Measurements from ENCODE around the gene DLGAP1. TPM values are rescaled to one million over a fixed set of nuclear protein-coding genes. Genes with fewer than 3 reads are reported as not detected.

The DLGAP1 gene
- total and polyA plus RNA-seq, 2 of the 4 experiments (the other 2 are of a cell fraction) = under 0.01 to 0.09 TPM

DNA sequence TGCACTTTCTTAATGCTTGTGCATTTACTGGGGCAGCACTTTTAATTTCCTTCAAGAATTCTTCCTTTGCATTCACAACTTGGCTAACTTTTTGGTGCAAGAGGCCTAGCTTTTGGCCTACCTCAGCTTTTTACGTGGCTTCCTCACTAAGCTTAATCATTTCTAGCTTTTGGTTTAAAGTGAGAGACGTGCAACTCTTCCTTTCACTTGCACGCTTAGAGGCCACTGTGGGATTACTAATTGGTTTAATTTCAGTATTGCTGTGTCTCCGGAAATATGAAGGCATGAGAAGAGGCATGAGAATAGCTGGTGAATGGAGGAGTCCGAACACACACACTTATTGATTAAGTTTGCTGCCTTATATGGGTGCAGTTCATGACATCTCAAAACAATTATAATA, 354.1 kb downstream of the DLGAP1 start:
- DNase-seq = no peak
- ChIA-PET CTCF (no interaction called here), POLR2A (ENCODE audit: unreplicated experiment) (no interaction called here)
- H3K9ac ChIP-seq (ENCODE audit: low read depth, low read length) = no peak overlapping the region
- H3K36me3 ChIP-seq (ENCODE audit: control insufficient read depth, insufficient read depth, low read length) = no peaks in the 10 kb centered on the region
- H3K14ac ChIP-seq (replicated peaks; ENCODE audit: low read depth, low read length) = no peak overlapping the region
- no peak overlapping the region for H2AK9ac ChIP-seq (replicated peaks; ENCODE audit: low read depth, low read length, poor library complexity)
- intact Hi-C loops (cut with micrococcal nuclease) = no loop called here
- no peak overlapping the region for H2AK5ac ChIP-seq (ENCODE audit: low read depth, low read length)
- H3K18ac ChIP-seq (ENCODE audit: low read depth, low read length) = no peak overlapping the region
- no peaks in the 10 kb centered on the region for H3K27me3 ChIP-seq (ENCODE audit: control insufficient read depth, insufficient read depth, low read length)
- H4K91ac ChIP-seq (ENCODE audit: insufficient read depth, low read depth, low read length) = no peak overlapping the region
- no peak overlapping the region for H2BK120ac ChIP-seq (ENCODE audit: low read depth, low read length)
- H4K8ac ChIP-seq (ENCODE audit: low read depth in 2 of 2, low read length in 2 of 2) = no peak overlapping the region
- H4K20me1 ChIP-seq (ENCODE audit: insufficient read depth, low read length) = no peaks in the 10 kb centered on the region
- in situ Hi-C loops (cut with MboI; ENCODE audit: low sequenced_read_pairs) = no loop called here
- H3K9me3 ChIP-seq (ENCODE audit: control insufficient read depth, insufficient read depth, low read length) = no peaks in the 10 kb centered on the region
- H3K4me2 ChIP-seq (ENCODE audit: low read depth, low read length) = no peak overlapping the region
- no peaks in the 10 kb centered on the region for H3K79me1 ChIP-seq (ENCODE audit: low read depth in 1 of 2, low read length in 2 of 2)
- H3K27ac ChIP-seq (ENCODE audit: insufficient read depth, low read length) = no peak overlapping the region
- H4K5ac ChIP-seq (ENCODE audit: low read depth, low read length) = no peak overlapping the region
- no peak overlapping the region for H3K4me3 ChIP-seq (ENCODE audit: insufficient read depth, low read depth, low read length)
- no peaks in the 10 kb centered on the region; the same call in 1 of the 2 replicates for H3K9me1 ChIP-seq (ENCODE audit: insufficient read depth, low read length)
- no CpG with 5 or more reads among the region's 5 CpGs for WGBS, 2 experiments (ENCODE audit: extremely low coverage in 2 of 2, insufficient read length in 1 of 2)
- no peak overlapping the region for H2BK20ac ChIP-seq (ENCODE audit: low read depth, low read length)
- dilution Hi-C loops (cut with HindIII; ENCODE audit: low sequenced_read_pairs, unreplicated experiment) = no loop called here
- TF ChIP-seq RAD21 (IDR thresholded peaks at IDR 0.05; ENCODE audit: low read length) (no peak), NFE2L2 (IDR thresholded peaks at IDR 0.05; ENCODE audit: low read depth, low read length) (no peak), FOS (IDR thresholded peaks at IDR 0.05; ENCODE audit: low read depth, low read length) (no peak), MAZ (IDR thresholded peaks at IDR 0.05; ENCODE audit: borderline replicate concordance, low read depth, low read length) (no peak), BHLHE40 (IDR thresholded peaks at IDR 0.05; ENCODE audit: low read depth, low read length) (no peak), RCOR1 (IDR thresholded peaks at IDR 0.05; ENCODE audit: insufficient replicate concordance, low read length) (no peak), RFX5 (IDR thresholded peaks at IDR 0.05; ENCODE audit: low read depth, low read length) (no peak), POLR2A (IDR thresholded peaks at IDR 0.05; ENCODE audit: low read depth, low read length) (no peak), CEBPB (IDR thresholded peaks at IDR 0.05; ENCODE audit: low read depth, low read length) (no peak)
- TF ChIP-seq, protein P1, sequence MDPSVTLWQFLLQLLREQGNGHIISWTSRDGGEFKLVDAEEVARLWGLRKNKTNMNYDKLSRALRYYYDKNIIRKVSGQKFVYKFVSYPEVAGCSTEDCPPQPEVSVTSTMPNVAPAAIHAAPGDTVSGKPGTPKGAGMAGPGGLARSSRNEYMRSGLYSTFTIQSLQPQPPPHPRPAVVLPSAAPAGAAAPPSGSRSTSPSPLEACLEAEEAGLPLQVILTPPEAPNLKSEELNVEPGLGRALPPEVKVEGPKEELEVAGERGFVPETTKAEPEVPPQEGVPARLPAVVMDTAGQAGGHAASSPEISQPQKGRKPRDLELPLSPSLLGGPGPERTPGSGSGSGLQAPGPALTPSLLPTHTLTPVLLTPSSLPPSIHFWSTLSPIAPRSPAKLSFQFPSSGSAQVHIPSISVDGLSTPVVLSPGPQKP (IDR thresholded peaks at IDR 0.05; ENCODE audit: borderline replicate concordance, low read depth, low read length) = no peak
- TF ChIP-seq, protein P2, sequence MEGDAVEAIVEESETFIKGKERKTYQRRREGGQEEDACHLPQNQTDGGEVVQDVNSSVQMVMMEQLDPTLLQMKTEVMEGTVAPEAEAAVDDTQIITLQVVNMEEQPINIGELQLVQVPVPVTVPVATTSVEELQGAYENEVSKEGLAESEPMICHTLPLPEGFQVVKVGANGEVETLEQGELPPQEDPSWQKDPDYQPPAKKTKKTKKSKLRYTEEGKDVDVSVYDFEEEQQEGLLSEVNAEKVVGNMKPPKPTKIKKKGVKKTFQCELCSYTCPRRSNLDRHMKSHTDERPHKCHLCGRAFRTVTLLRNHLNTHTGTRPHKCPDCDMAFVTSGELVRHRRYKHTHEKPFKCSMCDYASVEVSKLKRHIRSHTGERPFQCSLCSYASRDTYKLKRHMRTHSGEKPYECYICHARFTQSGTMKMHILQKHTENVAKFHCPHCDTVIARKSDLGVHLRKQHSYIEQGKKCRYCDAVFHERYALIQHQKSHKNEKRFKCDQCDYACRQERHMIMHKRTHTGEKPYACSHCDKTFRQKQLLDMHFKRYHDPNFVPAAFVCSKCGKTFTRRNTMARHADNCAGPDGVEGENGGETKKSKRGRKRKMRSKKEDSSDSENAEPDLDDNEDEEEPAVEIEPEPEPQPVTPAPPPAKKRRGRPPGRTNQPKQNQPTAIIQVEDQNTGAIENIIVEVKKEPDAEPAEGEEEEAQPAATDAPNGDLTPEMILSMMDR (conservative IDR thresholded peaks at IDR 0.05; ENCODE audit: low read depth, low read length) = no peak
- TF ChIP-seq, protein P3, sequence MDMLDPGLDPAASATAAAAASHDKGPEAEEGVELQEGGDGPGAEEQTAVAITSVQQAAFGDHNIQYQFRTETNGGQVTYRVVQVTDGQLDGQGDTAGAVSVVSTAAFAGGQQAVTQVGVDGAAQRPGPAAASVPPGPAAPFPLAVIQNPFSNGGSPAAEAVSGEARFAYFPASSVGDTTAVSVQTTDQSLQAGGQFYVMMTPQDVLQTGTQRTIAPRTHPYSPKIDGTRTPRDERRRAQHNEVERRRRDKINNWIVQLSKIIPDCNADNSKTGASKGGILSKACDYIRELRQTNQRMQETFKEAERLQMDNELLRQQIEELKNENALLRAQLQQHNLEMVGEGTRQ (IDR thresholded peaks at IDR 0.05; ENCODE audit: low read depth, low read length) = no peak
- no peak overlapping the region for H2BK5ac ChIP-seq (ENCODE audit: low read depth, low read length, poor library complexity, severe bottlenecking)
- no peak overlapping the region for H3K4ac ChIP-seq (ENCODE audit: low read depth, low read length)
- H2BK15ac ChIP-seq (ENCODE audit: low read depth, low read length) = no peak overlapping the region
- H3K23ac ChIP-seq (ENCODE audit: low read depth, low read length) = no peak overlapping the region
- ATAC-seq (ENCODE audit: low read depth) = no peak
- H2AFZ ChIP-seq (replicated peaks; ENCODE audit: low read length, poor library complexity) = no peak overlapping the region
- no TSS peak for BruUV-seq (replicated peaks)
- H3K4me1 ChIP-seq (ENCODE audit: control insufficient read depth, insufficient read depth, low read length) = no peaks in the 10 kb centered on the region
- H3K56ac ChIP-seq (ENCODE audit: extremely low read depth, insufficient read depth, low read length) = no peak overlapping the region
